Epithelial cell of proximal tubule (primary cell): ENCODE data around the gene FAF1. TPM values are rescaled to one million over a fixed set of nuclear protein-coding genes. Genes with fewer than 3 reads are reported as not detected.

Source experiments
- DNase-seq: peaks from one replicate; pipeline ENCODE4 v3.0.0-alpha.2; 2011; ENCODE audit warnings: low read depth
- H3K4me3 ChIP-seq: 2 replicates; pipeline ENCODE4 v1.5.1; 2011; ENCODE audit warnings: low read depth, mild to moderate bottlenecking, low read length
- total RNA-seq: library from RNA; depleted of rRNA; stranded (reverse); fragments of >200 nt; gene quantifications from 2 replicates; pipeline ENCODE4 v1.2.3, GENCODE V29; 2015
- TF ChIP-seq, protein P1 (sequence below): conservative IDR thresholded peaks from 2 replicates; pipeline ENCODE4 v1.5.1; 2012; ENCODE audit warnings: low read depth, mild to moderate bottlenecking, low read length

The FAF1 gene
- total RNA-seq, 1 donor from 2014 or later, result 54.1 TPM

DNA sequence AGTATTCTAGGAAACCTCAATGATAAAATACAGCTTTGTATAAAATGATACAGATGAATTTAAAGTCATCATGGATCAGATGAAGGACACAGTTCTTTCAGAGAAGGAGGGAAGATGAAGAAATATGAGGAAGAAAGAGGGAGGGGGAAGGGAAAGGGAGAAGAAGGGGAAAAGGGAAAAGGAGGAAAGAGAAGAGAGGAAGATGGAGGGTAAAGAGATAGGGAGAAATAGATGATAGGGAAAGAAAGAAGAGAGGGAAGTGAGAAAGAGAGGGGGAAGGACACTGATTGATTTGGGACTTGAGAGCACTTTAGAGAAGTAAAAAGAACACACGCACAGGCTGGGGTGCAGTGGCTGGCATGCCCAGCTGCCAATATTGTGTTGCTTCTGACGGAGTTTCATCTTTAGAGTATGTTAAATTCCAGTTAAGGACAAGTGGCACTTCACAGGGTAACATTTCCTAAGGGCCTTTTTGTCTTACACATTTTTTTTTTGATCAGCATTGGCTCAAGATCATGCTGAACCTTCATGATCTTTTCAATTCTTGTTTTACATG is 300.9 kb downstream of the FAF1 start:
- DNase-seq, result no peak
- TF ChIP-seq, protein P1, sequence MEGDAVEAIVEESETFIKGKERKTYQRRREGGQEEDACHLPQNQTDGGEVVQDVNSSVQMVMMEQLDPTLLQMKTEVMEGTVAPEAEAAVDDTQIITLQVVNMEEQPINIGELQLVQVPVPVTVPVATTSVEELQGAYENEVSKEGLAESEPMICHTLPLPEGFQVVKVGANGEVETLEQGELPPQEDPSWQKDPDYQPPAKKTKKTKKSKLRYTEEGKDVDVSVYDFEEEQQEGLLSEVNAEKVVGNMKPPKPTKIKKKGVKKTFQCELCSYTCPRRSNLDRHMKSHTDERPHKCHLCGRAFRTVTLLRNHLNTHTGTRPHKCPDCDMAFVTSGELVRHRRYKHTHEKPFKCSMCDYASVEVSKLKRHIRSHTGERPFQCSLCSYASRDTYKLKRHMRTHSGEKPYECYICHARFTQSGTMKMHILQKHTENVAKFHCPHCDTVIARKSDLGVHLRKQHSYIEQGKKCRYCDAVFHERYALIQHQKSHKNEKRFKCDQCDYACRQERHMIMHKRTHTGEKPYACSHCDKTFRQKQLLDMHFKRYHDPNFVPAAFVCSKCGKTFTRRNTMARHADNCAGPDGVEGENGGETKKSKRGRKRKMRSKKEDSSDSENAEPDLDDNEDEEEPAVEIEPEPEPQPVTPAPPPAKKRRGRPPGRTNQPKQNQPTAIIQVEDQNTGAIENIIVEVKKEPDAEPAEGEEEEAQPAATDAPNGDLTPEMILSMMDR, result no peak
- no peak overlapping the region for H3K4me3 ChIP-seq

DNA sequence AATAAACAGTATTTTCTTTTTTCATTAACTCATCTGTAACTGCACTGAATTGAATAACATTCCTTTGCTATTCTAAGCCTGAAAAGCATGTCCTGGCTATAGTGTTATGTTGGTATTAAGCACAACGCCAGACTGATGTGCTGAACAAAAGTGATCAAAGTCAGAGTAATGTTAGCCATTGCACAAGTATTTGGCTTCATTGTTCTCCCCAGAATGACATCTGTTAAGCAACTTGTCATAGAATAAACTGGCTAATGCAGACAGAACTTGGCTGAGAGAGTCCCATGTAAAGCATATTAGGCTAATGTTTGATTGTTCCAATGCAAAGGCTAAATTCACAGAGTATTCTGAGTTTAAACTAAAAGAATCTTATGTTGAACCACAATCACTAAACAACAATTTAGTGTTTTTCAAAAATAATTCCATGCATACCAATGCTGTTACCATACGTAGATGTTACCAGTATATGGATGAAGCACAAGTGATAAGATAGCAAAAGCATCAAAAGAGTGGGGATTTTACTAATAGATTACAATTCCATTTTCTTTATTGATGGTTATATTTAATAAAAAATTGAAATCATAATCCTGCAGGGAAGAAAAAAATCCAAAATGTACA is 301.5 kb downstream of the FAF1 start:
- H3K4me3 ChIP-seq, result no peak overlapping the region
- DNase-seq, result no peak
- TF ChIP-seq, protein P1, result no peak

DNA sequence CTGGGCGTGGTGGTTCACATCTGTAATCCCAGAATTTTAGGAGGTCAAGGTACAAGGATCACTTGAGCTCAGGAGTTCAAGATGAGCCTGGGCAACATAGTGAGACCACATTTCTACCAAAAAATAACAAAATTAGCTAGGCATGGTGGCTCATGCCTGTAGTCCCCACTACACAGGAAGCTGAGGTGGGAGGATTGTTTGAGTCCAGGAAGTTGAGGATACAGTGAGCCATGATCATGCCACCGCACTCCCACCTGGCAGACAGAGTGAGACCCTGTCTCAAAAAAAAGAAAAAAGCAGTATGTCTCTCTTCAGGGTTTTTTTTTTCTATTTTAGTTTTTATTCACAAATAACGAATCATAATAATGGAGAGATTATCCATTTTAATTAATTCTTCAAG is 303.1 kb downstream of the FAF1 start:
- DNase-seq, result no peak

DNA sequence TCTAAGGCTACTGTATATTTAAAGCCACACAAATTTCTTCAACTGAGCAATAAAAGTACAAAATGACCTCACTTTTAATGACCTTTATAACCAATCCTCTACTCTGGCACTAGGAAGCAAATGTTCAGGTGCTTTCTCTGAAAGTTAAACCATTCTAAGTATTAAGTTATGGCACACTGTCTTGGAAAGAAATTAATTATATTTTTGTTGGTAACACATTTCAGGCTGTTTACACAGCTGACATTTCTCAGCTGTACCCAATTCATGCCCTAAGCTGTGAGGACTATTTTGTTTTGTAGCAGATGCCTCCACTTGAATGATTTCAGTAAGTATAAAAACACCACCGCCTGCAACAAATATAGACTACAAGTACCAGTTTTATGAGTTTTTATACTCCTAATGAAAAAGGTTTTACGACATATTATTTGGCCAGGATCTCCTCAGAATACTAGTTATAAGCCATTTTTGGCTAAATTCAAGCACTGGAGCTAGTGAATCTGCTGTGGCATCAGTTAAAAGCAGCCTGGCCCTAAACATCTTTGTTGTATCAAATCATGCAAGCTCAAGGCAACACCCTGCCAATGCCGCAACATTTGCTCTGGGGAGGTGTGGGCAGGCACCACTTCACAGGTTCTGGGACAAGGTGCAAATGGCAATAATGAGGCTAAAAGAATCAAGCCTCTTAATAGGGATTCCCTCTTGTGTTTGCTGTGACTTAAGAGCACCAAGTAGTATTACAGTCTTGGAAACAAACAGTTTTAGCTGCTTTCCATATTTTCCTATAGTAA is 308.4 kb downstream of the FAF1 start:
- TF ChIP-seq, protein P1, result no peak
- H3K4me3 ChIP-seq, result no peak overlapping the region
- DNase-seq, result no peak

More for the DNA sequence above, 303.1 kb downstream of the FAF1 start:
- TF ChIP-seq, protein P1, result no peak
- H3K4me3 ChIP-seq, result no peak overlapping the region

DNA sequence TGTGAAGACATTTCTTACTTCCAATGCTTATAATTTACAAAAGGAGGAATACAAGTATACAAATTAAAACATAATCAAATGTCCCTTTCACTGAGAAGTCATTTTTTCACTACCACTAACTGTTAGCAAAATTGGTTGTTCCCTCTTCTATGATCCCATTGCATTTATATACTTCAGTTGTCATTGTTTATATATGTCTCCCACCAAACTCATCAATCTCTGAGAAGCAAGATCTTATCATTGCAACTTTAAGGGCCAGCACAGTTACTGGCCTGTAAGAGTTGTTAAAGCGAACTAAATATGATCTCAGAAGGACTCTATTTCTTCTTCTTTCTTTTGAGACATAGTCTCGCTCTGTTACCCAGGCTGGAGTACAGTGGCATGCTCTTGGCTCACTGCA is 313.5 kb downstream of the FAF1 start:
- TF ChIP-seq, protein P1, result no peak
- H3K4me3 ChIP-seq, result no peak overlapping the region
- no peak for DNase-seq

DNA sequence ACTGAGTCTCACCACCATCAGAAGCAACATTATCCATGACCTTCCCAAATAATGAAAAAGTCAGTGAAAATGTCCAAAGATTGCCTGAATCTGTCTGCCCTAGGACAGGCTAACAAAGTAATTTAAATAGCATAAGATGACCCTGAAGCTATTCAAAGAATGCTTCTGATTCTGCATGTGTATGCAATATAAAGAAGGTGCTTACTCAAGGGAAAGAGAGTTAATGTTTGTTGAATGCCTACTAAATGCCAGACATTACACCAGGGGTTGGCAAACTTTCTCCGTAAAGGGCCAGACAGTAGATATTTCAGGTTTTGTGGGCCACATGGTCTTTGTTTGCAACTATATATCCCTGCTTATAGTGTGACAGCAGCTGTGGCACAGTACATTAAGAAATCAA is 314.9 kb downstream of the FAF1 start:
- DNase-seq, result no peak
- TF ChIP-seq, protein P1, result no peak
- no peak overlapping the region for H3K4me3 ChIP-seq
